NOMO-1 (cell line): ENCODE results near the gene IGLL5.

Experiments used
- DNase-seq, 2 experiments: peaks; one replicate each; lab custom pipeline; 2025; ENCODE audit not compliant: unreplicated experiment in 2 of 2; lab: John Stamatoyannopoulos, UW

IGLL5 gene

GRCh38 chr22:22935546-22936157 lies 48.0 kb downstream of the IGLL5 start:
- peak; percentile 78 to 84 for DNase-seq

GRCh38 chr22:22936180-22936914 lies 48.7 kb downstream of the IGLL5 start:
- no peak for DNase-seq

GRCh38 chr22:22936915-22937656 lies 49.5 kb downstream of the IGLL5 start:
- no peak for DNase-seq

DNA sequence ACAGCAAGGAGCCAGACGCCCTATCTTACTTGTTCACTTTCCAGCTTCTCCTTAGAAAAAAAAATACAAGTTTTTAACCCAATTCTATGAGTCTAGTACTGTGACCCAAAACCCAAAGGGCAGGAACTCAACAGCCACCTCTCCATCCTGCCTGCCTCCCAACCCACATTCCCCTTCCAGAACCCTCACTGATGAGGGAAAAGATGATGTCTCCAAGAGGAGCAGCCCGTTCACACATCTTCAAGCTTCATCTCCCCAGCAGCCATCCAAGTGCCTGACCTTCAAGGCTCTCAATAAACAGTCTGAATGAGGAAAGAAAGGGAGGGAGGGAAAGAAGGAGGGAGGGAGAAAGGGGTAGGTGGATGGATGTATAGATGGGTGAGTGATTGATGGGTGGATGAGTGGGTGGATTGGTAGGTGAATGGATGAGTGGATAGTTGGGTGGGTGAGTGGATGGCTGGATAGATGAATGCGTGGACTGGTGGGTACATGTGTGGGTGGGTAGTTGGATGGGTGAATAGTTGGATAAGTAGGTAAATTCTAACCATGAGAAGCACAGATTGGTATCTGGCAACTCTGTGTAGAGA lies 50.4 kb downstream of the IGLL5 start:
- DNase-seq: no peak

DNA sequence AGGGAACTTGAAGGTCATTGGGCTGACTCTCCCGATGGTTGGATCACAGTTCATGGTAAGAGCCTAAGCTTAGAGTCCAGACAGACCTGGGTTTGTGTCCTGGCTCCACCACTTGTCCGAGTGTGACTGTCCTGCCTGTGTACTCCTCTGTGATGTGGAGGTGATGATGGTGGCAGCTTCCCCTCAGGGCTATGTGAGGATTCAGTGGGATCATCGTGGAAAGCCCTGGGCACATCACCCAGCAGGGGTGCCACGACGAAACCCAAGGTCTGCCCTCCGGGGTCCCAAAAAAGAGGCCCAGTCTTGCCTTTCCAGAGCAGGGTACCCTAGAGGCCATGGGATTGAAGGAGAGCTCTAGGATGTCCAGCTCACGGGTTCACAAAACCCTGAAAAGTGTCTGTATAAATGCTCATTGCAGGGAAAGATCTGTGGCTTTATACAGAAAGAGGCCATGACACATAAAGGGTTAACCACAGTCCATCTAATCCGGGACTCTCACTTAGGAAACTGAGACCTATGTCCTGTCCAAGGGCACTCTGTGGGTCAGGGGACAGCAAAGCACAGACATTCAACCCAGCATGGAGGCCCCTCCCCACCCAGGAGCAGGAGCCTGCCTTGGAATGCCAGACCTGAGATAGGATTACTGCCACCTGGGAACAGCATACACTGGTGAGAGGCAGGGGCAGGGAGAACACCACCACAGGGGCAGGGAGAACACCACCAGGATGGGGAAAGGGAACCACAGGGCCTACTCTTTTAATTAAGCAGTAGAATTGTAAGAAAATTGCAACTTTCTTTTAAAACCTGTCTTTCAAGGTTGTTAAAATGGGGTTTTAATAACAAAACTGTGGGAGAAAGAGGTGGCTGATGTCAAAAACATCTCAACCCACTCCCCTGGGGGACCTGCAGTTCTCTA lies 51.3 kb downstream of the IGLL5 start:
- no peak for DNase-seq

- no peak for DNase-seq
Observed at GRCh38 chr22:22939588-22940368, 52.2 kb downstream of the IGLL5 start.

GRCh38 chr22:22940961-22941605 lies 53.5 kb downstream of the IGLL5 start:
- no peak for DNase-seq

GRCh38 chr22:22941831-22942510 lies 54.4 kb downstream of the IGLL5 start:
- DNase-seq: no peak

DNA sequence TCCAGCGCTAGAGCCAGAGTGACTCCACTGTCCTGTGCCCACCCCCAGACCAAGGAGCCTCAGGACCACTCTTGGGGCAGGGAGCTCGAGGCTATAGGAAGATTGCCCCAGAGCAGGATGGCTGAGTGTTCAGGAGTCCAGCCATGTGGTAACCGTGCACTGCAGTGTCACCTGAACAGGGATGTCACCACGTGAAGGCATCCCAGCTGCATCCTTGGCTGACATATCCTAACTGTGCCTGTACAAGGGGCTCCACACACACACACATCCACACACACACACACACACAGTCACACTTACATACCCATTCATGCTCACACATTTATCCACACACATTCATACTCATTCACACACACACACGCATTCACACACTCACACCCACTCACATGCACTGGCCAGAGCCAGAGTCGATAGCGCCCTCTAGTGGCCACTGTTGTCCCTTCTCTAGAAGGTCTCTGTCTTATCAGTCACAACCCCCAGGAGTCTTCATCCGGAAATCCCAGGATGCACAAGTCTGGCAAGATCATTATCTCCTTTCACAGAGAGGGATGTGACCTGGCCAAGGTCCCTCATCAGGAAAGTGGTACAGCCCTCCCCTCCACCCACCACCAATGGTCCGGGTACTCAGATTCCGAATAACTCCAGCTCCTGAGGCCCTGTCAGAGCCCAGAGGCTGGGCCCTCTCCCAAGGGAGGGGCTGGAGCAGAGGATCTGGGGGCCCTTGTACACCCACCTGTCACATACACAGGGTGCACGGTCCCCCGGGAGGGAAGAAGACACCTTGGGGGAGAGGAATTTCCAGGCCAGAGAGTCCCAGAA lies 55.1 kb downstream of the IGLL5 start:
- DNase-seq: peak; percentile 70 to 79

DNA sequence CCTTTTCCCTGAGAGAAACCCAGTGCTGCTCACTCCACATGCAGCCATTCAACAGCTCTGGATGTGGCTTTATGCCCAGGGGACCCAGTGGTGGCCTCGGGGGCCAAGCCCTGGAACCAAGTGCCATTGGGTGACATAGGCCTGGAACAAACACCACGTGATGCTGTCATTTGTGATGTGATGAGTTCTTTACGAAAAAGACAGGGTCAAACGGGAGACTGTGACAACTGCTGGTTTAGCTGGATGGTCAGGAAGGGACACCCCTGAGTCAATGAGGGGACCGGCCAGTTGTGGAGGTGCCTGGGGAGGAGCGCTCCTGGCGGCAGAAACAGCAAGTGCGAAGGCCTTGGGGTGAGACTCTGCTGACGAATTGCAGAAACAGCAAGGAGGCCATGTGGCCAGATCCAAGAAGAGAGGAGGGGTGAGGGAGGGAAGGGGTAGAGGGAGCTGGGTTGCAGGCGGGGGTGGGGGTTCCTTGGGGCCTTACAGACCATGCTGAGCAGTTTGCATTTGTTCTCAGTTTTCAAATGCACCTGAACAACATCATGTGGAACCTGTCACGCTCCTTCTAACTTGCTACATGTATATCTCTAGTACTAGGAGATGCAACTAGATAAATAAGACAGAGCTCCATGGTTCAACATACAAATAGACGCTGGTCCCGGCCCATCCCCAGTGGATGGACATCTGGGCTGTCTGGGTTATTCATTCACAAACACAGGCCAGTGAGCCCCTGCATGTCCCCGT lies 56.1 kb downstream of the IGLL5 start:
- DNase-seq: no peak

GRCh38 chr22:22944268-22944985 lies 56.8 kb downstream of the IGLL5 start:
- no peak for DNase-seq

DNA sequence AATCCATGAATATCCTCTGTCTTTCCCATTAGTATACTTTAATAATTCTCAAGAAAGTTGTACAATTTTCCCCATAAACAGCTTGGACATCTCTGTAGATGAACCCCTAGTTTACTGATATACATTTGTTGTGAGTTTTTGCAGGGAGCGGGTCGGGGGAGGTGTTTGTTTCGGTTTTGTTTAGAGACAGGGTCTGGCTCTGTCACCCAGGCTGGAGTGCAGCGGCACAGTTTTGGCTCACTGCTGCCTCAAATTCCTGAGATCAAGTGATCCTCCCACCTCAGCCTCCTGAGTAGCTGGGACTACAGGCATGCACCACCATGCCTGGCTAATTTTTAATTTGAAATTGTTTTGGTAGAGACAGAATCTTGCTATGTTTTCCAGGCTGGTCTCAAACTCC lies 57.6 kb downstream of the IGLL5 start:
- no peak for DNase-seq
